GF-D8 (cell line): ENCODE results near the gene MRPL40.
A peak's percentile ranks its signal among the peaks of the same experiment; 100 is the strongest.
"Not testable (repeated sequence)": the region's sequence is repeated elsewhere in the genome, so short reads cannot be mapped to it uniquely, and the experiment has no call there.

Source experiments
- DNase-seq: peaks from one replicate; lab custom pipeline; 2025; lab: John Stamatoyannopoulos, UW

The MRPL40 gene

GRCh38 chr22:19407649-19408606 is 24.4 kb upstream of the MRPL40 start:
- DNase-seq, result no peak

GRCh38 chr22:19410941-19411689 is 21.2 kb upstream of the MRPL40 start:
- DNase-seq, result no peak

GRCh38 chr22:19411690-19412045 is 20.7 kb upstream of the MRPL40 start:
- no peak for DNase-seq

GRCh38 chr22:19412478-19412877 is 19.9 kb upstream of the MRPL40 start:
- no peak for DNase-seq

GRCh38 chr22:19412923-19413322 is 19.4 kb upstream of the MRPL40 start:
- DNase-seq, result no peak

GRCh38 chr22:19419086-19419463 is 13.3 kb upstream of the MRPL40 start:
- DNase-seq, result peak; percentile 96

GRCh38 chr22:19419464-19420178 is 12.7 kb upstream of the MRPL40 start:
- DNase-seq, result peak; percentile 94

- no peak for DNase-seq
Observed at GRCh38 chr22:19420321-19420720, 12.0 kb upstream of the MRPL40 start.

GRCh38 chr22:19422440-19423301 is 9.7 kb upstream of the MRPL40 start:
- DNase-seq, result no peak

- no peak for DNase-seq
Observed at GRCh38 chr22:19424186-19424500, 8.2 kb upstream of the MRPL40 start.

GRCh38 chr22:19429950-19430889 is 2.1 kb upstream of the MRPL40 start:
- DNase-seq, result peak; percentile 51

- no peak for DNase-seq
Observed at GRCh38 chr22:19430890-19431541, 1.3 kb upstream of the MRPL40 start.

- peak; percentile 61 for DNase-seq
Observed at GRCh38 chr22:19431649-19432132, 654 bp upstream of the MRPL40 start, which contains the start of gene HIRA. Gene HIRA, minus strand, starts transcription at chr22:19431733. Its CDS starts 257 bp downstream, at chr22:19431476.

- DNase-seq, result no peak
Observed at GRCh38 chr22:19434401-19434800, 2.1 kb downstream of the MRPL40 start.

- DNase-seq, result no peak
Observed at GRCh38 chr22:19434829-19435580, 2.7 kb downstream of the MRPL40 start.

GRCh38 chr22:19436444-19437161 is 4.3 kb downstream of the MRPL40 start:
- DNase-seq, result not testable (repeated sequence)

- no peak for DNase-seq
Observed at GRCh38 chr22:19438298-19438697, 6.0 kb downstream of the MRPL40 start.
